Raji (cell line): ENCODE data around the gene CLEC4E.

ENCODE experiments used
- POLR2A ChIP-seq: IDR thresholded peaks from 2 replicates; pipeline ENCODE4 v1.6.1; 2011; ENCODE audit warnings: low read depth, low read length, control low read depth; ENCODE audit not compliant: insufficient read depth

The CLEC4E gene

GRCh38 chr12:8493084-8493483 is 47.6 kb downstream of the CLEC4E start:
- no peak for TF ChIP-seq POLR2A

- no peak for TF ChIP-seq POLR2A
Observed at GRCh38 chr12:8491646-8492530, 48.8 kb downstream of the CLEC4E start.
